ENCODE data around the gene ZNF76.

- TF ChIP-seq POLR2A (IDR thresholded peaks at IDR 0.05; ENCODE audit: low read length) = no peak
- no peak for TF ChIP-seq MYC (IDR thresholded peaks at IDR 0.05; ENCODE audit: borderline replicate concordance, low read length)
These were observed 41.3 kb downstream of the ZNF76 start for GRCh38 chr6:35300848-35301247.

Measured in A549 (cell line).